Fibroblast of lung (primary cell): Measurements from ENCODE around the gene HSPA13.

ENCODE experiments used
- EZH2 ChIP-seq: IDR thresholded peaks from 2 replicates; pipeline ENCODE4 v1.5.1; 2012; ENCODE audit warnings: low read length, control low read depth, mild to moderate bottlenecking; ENCODE audit errors: missing control alignments
- TF ChIP-seq, protein P1 (sequence below), 2 donors: IDR thresholded peaks in 1 of 2; conservative IDR thresholded peaks in 1 of 2; 1 replicate in 1 of 2; 2 replicates in 1 of 2; pipeline ENCODE4 v1.5.1; 2011 to 2012; ENCODE audit warnings: low read length in 2 of 2, control low read depth in 1 of 2, inconsistent platforms in 1 of 2, low read depth in 1 of 2, mild to moderate bottlenecking in 1 of 2

DNA sequence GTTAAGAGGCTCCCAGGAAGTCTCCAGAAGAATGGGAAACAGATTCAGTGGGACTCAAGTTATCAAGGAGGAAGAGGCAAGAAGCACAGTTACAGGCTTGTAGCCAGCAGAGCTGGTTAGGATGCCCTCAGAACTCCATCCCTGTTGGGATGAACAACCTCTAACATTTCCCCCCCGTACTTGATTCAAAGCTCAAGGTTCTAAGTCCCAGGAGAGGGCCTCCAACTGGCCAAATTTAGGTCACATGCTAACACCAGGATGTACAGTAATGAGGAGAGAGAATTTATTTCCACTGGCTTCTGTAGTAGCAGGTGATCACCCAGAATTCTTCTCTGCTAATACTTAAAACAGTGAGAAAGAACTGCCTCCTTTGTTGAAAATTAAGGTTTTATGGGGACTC lies 22.3 kb upstream of the HSPA13 start:
- TF ChIP-seq, protein P1, sequence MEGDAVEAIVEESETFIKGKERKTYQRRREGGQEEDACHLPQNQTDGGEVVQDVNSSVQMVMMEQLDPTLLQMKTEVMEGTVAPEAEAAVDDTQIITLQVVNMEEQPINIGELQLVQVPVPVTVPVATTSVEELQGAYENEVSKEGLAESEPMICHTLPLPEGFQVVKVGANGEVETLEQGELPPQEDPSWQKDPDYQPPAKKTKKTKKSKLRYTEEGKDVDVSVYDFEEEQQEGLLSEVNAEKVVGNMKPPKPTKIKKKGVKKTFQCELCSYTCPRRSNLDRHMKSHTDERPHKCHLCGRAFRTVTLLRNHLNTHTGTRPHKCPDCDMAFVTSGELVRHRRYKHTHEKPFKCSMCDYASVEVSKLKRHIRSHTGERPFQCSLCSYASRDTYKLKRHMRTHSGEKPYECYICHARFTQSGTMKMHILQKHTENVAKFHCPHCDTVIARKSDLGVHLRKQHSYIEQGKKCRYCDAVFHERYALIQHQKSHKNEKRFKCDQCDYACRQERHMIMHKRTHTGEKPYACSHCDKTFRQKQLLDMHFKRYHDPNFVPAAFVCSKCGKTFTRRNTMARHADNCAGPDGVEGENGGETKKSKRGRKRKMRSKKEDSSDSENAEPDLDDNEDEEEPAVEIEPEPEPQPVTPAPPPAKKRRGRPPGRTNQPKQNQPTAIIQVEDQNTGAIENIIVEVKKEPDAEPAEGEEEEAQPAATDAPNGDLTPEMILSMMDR (conservative IDR thresholded peaks at IDR 0.05 in 1 of 2, IDR thresholded peaks at IDR 0.05 in 1 of 2; ENCODE audit: low read depth in 1 of 2, low read length in 2 of 2) = no peak
- TF ChIP-seq EZH2 = no peak
